ENCODE measurements around the gene MRPS34. TPM values are rescaled to one million over a fixed set of nuclear protein-coding genes. Genes with fewer than 3 reads are reported as not detected.

Gene MRPS34
- total RNA-seq, 3 donors from 2014 or later, result 85.9 to 95.4 (median 87.8) TPM

- H3K4me1 ChIP-seq, result peaks cover 0 to 13% of the 10 kb centered on the region in 2 donors
- TF ChIP-seq POLR2AphosphoS5 (IDR thresholded peaks at IDR 0.05), result no peak
- no peaks in the 10 kb centered on the region for H3K27me3 ChIP-seq
- peak overlapping the region in 1 of 3 donors; percentile 23 for H3K4me3 ChIP-seq
- intact Hi-C loops (cut with DNase I; ENCODE audit: low total_unique reads), result no loop called here
- H3K9me3 ChIP-seq, result peaks cover 0 to 5% of the 10 kb centered on the region in 2 donors
- no peaks in the 10 kb centered on the region for H3K36me3 ChIP-seq
- no peak for DNase-seq (ENCODE audit: low spot score in 2 of 2)
- no peak overlapping the region for H3K27ac ChIP-seq
Observed at GRCh38 chr16:1794221-1794871, 21.4 kb upstream of the MRPS34 start.

GRCh38 chr16:1793578-1794220 lies 20.8 kb upstream of the MRPS34 start, which contains the start of gene IGFALS:
Gene IGFALS, minus strand, starts transcription at chr16:1793705. Its CDS starts 53 bp downstream, at chr16:1793652.
- no peak for TF ChIP-seq POLR2AphosphoS5 (IDR thresholded peaks at IDR 0.05)
- no peak for TF ChIP-seq POLR2A (IDR thresholded peaks at IDR 0.05)
- no peak for TF ChIP-seq CTCF (IDR thresholded peaks at IDR 0.05)
- H3K36me3 ChIP-seq, result no peaks in the 10 kb centered on the region
- H3K27me3 ChIP-seq, result no peaks in the 10 kb centered on the region
- intact Hi-C loops (cut with DNase I; ENCODE audit: low total_unique reads), result no loop called here
- H3K27ac ChIP-seq, result no peak within 1 kb of the TSS
- H3K9me3 ChIP-seq, result peaks cover 0 to 5% of the 10 kb centered on the region in 2 donors
- H3K4me3 ChIP-seq, result peak within 1 kb of the TSS in 1 of 3 donors; percentile 23
- no peak for DNase-seq (ENCODE audit: low spot score in 2 of 2)
- H3K4me1 ChIP-seq, result peaks cover 0 to 13% of the 10 kb centered on the region in 2 donors

GRCh38 chr16:1792836-1793577 lies 20.1 kb upstream of the MRPS34 start:
- intact Hi-C loops (cut with DNase I; ENCODE audit: low total_unique reads), result no loop called here
- TF ChIP-seq POLR2AphosphoS5 (IDR thresholded peaks at IDR 0.05) (no peak), POLR2A (IDR thresholded peaks at IDR 0.05) (no peak), CTCF (IDR thresholded peaks at IDR 0.05) (no peak)
- Histone ChIP-seq H3K4me1 (peaks cover 0 to 13% of the 10 kb centered on the region in 2 donors), H3K27me3 (no peaks in the 10 kb centered on the region), H3K9me3 (peaks cover 0 to 2% of the 10 kb centered on the region in 2 donors), H3K36me3 (no peaks in the 10 kb centered on the region), H3K27ac (no peak overlapping the region), H3K4me3 (no peak overlapping the region)
- DNase-seq (ENCODE audit: low spot score in 2 of 2), result no peak

GRCh38 chr16:1791943-1792812 lies 19.2 kb upstream of the MRPS34 start:
- DNase-seq (ENCODE audit: low spot score in 2 of 2), result no peak
- Histone ChIP-seq H3K4me3 (no peak overlapping the region), H3K27ac (no peak overlapping the region), H3K27me3 (no peaks in the 10 kb centered on the region), H3K36me3 (no peaks in the 10 kb centered on the region), H3K9me3 (no peaks in the 10 kb centered on the region), H3K4me1 (peaks cover 0 to 13% of the 10 kb centered on the region in 2 donors)
- TF ChIP-seq POLR2AphosphoS5 (IDR thresholded peaks at IDR 0.05) (no peak), CTCF (IDR thresholded peaks at IDR 0.05) (no peak), POLR2A (IDR thresholded peaks at IDR 0.05) (no peak)
- intact Hi-C loops (cut with DNase I; ENCODE audit: low total_unique reads), result no loop called here
